Stimulated activated CD4-positive, alpha-beta T cell treated with anti-CD3 and anti-CD28 coated beads, Interleukin-1b, Interleukin-23, amount 100 ng/mL, for 4 hours (primary cell): ENCODE data around the gene CDH8.
"Not testable (repeated sequence)": the region's sequence is repeated elsewhere in the genome, so short reads cannot be mapped to it uniquely, and the experiment has no call there.

Experiments used
- DNase-seq, 2 donors: peaks; one replicate each; pipeline ENCODE4 v3.0.0-alpha.2; 2020; ENCODE audit warnings: low read depth in 2 of 2

CDH8 gene

GRCh38 chr16:61791464-61791863 lies 244.8 kb downstream of the CDH8 start:
- DNase-seq: no peak

- not testable (repeated sequence) for DNase-seq
Measured at GRCh38 chr16:61781855-61782254, 254.4 kb downstream of the CDH8 start.

GRCh38 chr16:61780161-61780560 lies 256.1 kb downstream of the CDH8 start:
- DNase-seq: no peak

GRCh38 chr16:61770301-61770700 lies 265.9 kb downstream of the CDH8 start:
- no peak for DNase-seq

GRCh38 chr16:61763991-61764390 lies 272.2 kb downstream of the CDH8 start:
- DNase-seq: no peak

- no peak for DNase-seq
Measured at GRCh38 chr16:61763013-61763412, 273.2 kb downstream of the CDH8 start.

- no peak for DNase-seq
Measured at GRCh38 chr16:61730997-61731396, 305.2 kb downstream of the CDH8 start.

GRCh38 chr16:61726701-61727100 lies 309.5 kb downstream of the CDH8 start:
- no peak for DNase-seq

GRCh38 chr16:61726125-61726524 lies 310.1 kb downstream of the CDH8 start:
- DNase-seq: no peak

GRCh38 chr16:61721544-61721943 lies 314.7 kb downstream of the CDH8 start:
- DNase-seq: no peak

- no peak for DNase-seq
Measured at GRCh38 chr16:61715393-61715792, 320.8 kb downstream of the CDH8 start.

GRCh38 chr16:61713787-61714186 lies 322.5 kb downstream of the CDH8 start:
- DNase-seq: no peak

- not testable (repeated sequence) for DNase-seq
Measured at GRCh38 chr16:61699640-61700039, 336.6 kb downstream of the CDH8 start.

- DNase-seq: no peak
Measured at GRCh38 chr16:61684541-61684940, 351.7 kb downstream of the CDH8 start.

- no peak for DNase-seq
Measured at GRCh38 chr16:61681673-61682072, 354.6 kb downstream of the CDH8 start.

GRCh38 chr16:61681124-61681523 lies 355.1 kb downstream of the CDH8 start:
- DNase-seq: no peak

GRCh38 chr16:61678182-61678581 lies 358.1 kb downstream of the CDH8 start:
- DNase-seq: no peak

GRCh38 chr16:61677776-61678175 lies 358.5 kb downstream of the CDH8 start:
- no peak for DNase-seq

GRCh38 chr16:61676740-61677139 lies 359.5 kb downstream of the CDH8 start:
- no peak for DNase-seq

GRCh38 chr16:61671161-61671560 lies 365.1 kb downstream of the CDH8 start:
- DNase-seq: no peak

GRCh38 chr16:61665512-61665911 lies 370.7 kb downstream of the CDH8 start:
- no peak for DNase-seq

- DNase-seq: no peak
Measured at GRCh38 chr16:61659936-61660335, 376.3 kb downstream of the CDH8 start.

- no peak for DNase-seq
Measured at GRCh38 chr16:61654962-61655361, 381.3 kb downstream of the CDH8 start.

GRCh38 chr16:61653544-61653943 lies 382.7 kb downstream of the CDH8 start:
- DNase-seq: no peak

GRCh38 chr16:61645561-61645960 lies 390.7 kb downstream of the CDH8 start:
- DNase-seq: no peak
